GM23338 (cell line): Measurements from ENCODE around the gene ATP9B. TPM values are rescaled to one million over a fixed set of nuclear protein-coding genes. Genes with fewer than 3 reads are reported as not detected.

Experiments used
- ATAC-seq: fragments of 200-7000 bp; cut with Tn5 transposase; 3 replicates; pipeline ENCODE4 v1.9.1; 2020
- DNase-seq: peaks from one replicate; pipeline ENCODE4 v3.0.0-alpha.2; 2015; ENCODE audit warnings: low spot score
- H2AFZ ChIP-seq: fragments of 200-600 bp; sonication (generic); 2 replicates; pipeline ENCODE4 v1.8.0; 2016; ENCODE audit warnings: antibody characterized with exemption, mild to moderate bottlenecking, moderate library complexity
- H3F3A ChIP-seq: fragments of 200-600 bp; sonication (generic); replicated peaks from 2 replicates; pipeline ENCODE4 v1.8.0; 2017; ENCODE audit warnings: antibody characterized with exemption, mixed run types, low read depth
- H3K27ac ChIP-seq: fragments of 200-600 bp; sonication (generic); 2 replicates; pipeline ENCODE4 v1.6.1; 2016; ENCODE audit warnings: low read depth
- H3K27me3 ChIP-seq: fragments of 200-600 bp; sonication (generic); 2 replicates; pipeline ENCODE4 v1.8.0; 2016; ENCODE audit warnings: mild to moderate bottlenecking, mixed run types, moderate library complexity; ENCODE audit not compliant: insufficient read depth
- H3K36me3 ChIP-seq: fragments of 200-600 bp; sonication (generic); 2 replicates; pipeline ENCODE4 v1.8.0; 2016; ENCODE audit warnings: mild to moderate bottlenecking; ENCODE audit not compliant: insufficient read depth
- H3K4me1 ChIP-seq: fragments of 200-600 bp; sonication (generic); 2 replicates; pipeline ENCODE4 v1.8.0; 2016; ENCODE audit warnings: mild to moderate bottlenecking, moderate library complexity; ENCODE audit not compliant: insufficient read depth
- H3K4me2 ChIP-seq: fragments of 200-600 bp; sonication (generic); 2 replicates; pipeline ENCODE4 v1.7.1; 2017; ENCODE audit warnings: mixed run types
- H3K4me3 ChIP-seq: fragments of 200-600 bp; sonication (generic); 2 replicates; pipeline ENCODE4 v1.6.1; 2016; ENCODE audit warnings: mixed run types
- H3K79me2 ChIP-seq: fragments of 200-600 bp; sonication (generic); replicated peaks from 2 replicates; pipeline ENCODE4 v1.8.0; 2017; ENCODE audit warnings: mild to moderate bottlenecking; ENCODE audit not compliant: insufficient read depth
- H3K9me2 ChIP-seq: fragments of 200-600 bp; sonication (generic); 2 replicates; pipeline ENCODE4 v1.8.0; 2017; ENCODE audit not compliant: insufficient read depth
- H4K20me1 ChIP-seq: fragments of 200-600 bp; sonication (generic); replicated peaks from 2 replicates; pipeline ENCODE4 v1.8.0; 2017; ENCODE audit warnings: mild to moderate bottlenecking; ENCODE audit not compliant: insufficient read depth
- H3K27ac Mint-ChIP-seq: 2 replicates; pipeline ENCODE4 v1.8.0; 2020; ENCODE audit warnings: inconsistent platforms, mild to moderate bottlenecking, moderate library complexity, mixed read lengths
- H3K27me3 Mint-ChIP-seq: 3 replicates; pipeline ENCODE4 v1.8.0; 2022; ENCODE audit warnings: low read depth, mild to moderate bottlenecking, moderate library complexity, mixed read lengths, inconsistent platforms; ENCODE audit not compliant: insufficient read depth, poor library complexity
- H3K36me3 Mint-ChIP-seq: 3 replicates; pipeline ENCODE4 v1.8.0; 2021; ENCODE audit warnings: low read depth, mild to moderate bottlenecking, inconsistent platforms, moderate library complexity, mixed read lengths
- H3K4me1 Mint-ChIP-seq: 3 replicates; pipeline ENCODE4 v1.8.0; 2020; ENCODE audit warnings: mild to moderate bottlenecking, inconsistent platforms, mixed read lengths
- H3K4me3 Mint-ChIP-seq: 3 replicates; pipeline ENCODE4 v1.8.0; 2021; ENCODE audit warnings: moderate library complexity, mild to moderate bottlenecking, inconsistent platforms, mixed read lengths
- H3K9me3 Mint-ChIP-seq: 3 replicates; pipeline ENCODE4 v1.8.0; 2020; ENCODE audit warnings: moderate library complexity, mild to moderate bottlenecking, inconsistent platforms, mixed read lengths
- CREB1 ChIP-seq: fragments of 250-450 bp; sonication (Bioruptor Pico); IDR thresholded peaks from 2 replicates; pipeline ENCODE4 v1.5.0; 2020; ENCODE audit warnings: low read depth, mild to moderate bottlenecking, moderate library complexity
- EZH2 ChIP-seq: fragments of 200-600 bp; sonication (generic); IDR thresholded peaks from one replicate; pipeline ENCODE4 v1.8.0; 2017; ENCODE audit warnings: antibody characterized with exemption, mild to moderate bottlenecking, low read depth; ENCODE audit not compliant: unreplicated experiment
- EZH2phosphoT487 ChIP-seq: fragments of 200-600 bp; sonication (generic); IDR thresholded peaks from one replicate; pipeline ENCODE4 v1.8.1; 2018; ENCODE audit warnings: antibody characterized with exemption; ENCODE audit not compliant: unreplicated experiment
- JUNB ChIP-seq: IDR thresholded peaks from one replicate; pipeline ENCODE4 v1.6.1; 2016; ENCODE audit warnings: antibody characterized with exemption; ENCODE audit not compliant: unreplicated experiment
- NANOG ChIP-seq: IDR thresholded peaks from 2 replicates; pipeline ENCODE4 v1.6.1; 2016; ENCODE audit warnings: antibody characterized with exemption, borderline replicate concordance
- POLR2AphosphoS5 ChIP-seq: IDR thresholded peaks from 2 replicates; pipeline ENCODE4 v1.6.1; 2016; ENCODE audit warnings: antibody characterized with exemption, low read depth
- STAT1 ChIP-seq: IDR thresholded peaks from one replicate; pipeline ENCODE4 v1.6.1; 2016; ENCODE audit warnings: antibody characterized with exemption; ENCODE audit not compliant: unreplicated experiment
- ZNF114 ChIP-seq: fragments of 250-450 bp; sonication (Bioruptor Pico); IDR thresholded peaks from 2 replicates; pipeline ENCODE4 v1.5.0; 2020; ENCODE audit warnings: mild to moderate bottlenecking, moderate library complexity
- ZNF331 ChIP-seq: fragments of 250-450 bp; sonication (Bioruptor Pico); IDR thresholded peaks from 2 replicates; pipeline ENCODE4 v1.5.0; 2020; ENCODE audit warnings: low read depth, mild to moderate bottlenecking, moderate library complexity
- polyA plus RNA-seq: library from polyadenylated mRNA; unstranded; fragments of >200 nt; fragmentation: Nextera tagmentation; extraction: Ambion mirVana; gene quantifications from 2 replicates; pipeline ENCODE4 v1.2.1, GENCODE V29; 2016
- total RNA-seq: library from RNA; depleted of rRNA; stranded (reverse); fragments of >200 nt; shearing (Covaris generic); gene quantifications from 2 replicates; pipeline ENCODE4 v1.2.3, GENCODE V29; 2014
- TF ChIP-seq, protein P1 (sequence below): IDR thresholded peaks from one replicate; pipeline ENCODE4 v1.6.1; 2018; ENCODE audit warnings: antibody characterized with exemption; ENCODE audit not compliant: unreplicated experiment
- TF ChIP-seq, protein P2 (sequence below), 2 experiments: fragments of 200-600 bp in 1 of 2; sonication (generic) in 1 of 2; conservative IDR thresholded peaks; 2 replicates each; pipeline versions ENCODE4 v1.5.1 to v1.6.1; 2016 to 2017; ENCODE audit warnings: antibody characterized with exemption in 2 of 2, low read depth in 2 of 2, mild to moderate bottlenecking in 2 of 2, moderate library complexity in 1 of 2
- TF ChIP-seq, protein P3 (sequence below): IDR thresholded peaks from 2 replicates; pipeline ENCODE4 v1.6.1; 2016; ENCODE audit warnings: antibody characterized with exemption

The ATP9B gene
- total and polyA plus RNA-seq, 2 experiments from 2014 or later: 14.2 to 25.6 TPM

DNA sequence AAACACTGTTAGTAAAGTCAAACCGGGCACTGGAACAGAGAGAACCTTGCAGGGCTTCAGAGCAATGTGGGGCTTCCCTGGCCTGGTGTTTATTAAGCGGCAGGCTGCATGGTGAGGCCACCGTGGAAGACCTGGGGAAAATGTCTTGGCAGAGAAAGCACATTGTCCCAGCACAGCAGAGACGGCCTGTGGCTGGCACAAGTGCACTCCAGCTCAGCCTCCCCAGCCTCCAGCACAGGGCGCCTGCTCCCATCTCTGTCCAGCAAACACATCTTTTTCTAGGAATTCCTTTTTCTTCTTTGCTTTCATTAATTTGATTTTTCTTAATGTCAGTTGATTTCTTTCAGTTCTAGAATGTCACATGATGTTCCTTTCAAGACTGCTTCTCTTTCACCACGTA lies 188.3 kb downstream of the ATP9B start:
- Histone ChIP-seq H3K4me2 (no peak overlapping the region), H4K20me1 (no peaks in the 10 kb centered on the region; the same call in 1 of the 2 replicates), H3K36me3 (no peaks in the 10 kb centered on the region; the same call in 1 of the 2 replicates), H3K9me2 (no peaks in the 10 kb centered on the region; the same call in 1 of the 2 replicates), H2AFZ (no peak overlapping the region), H3K4me3 (no peak overlapping the region), H3K27ac (no peak overlapping the region), H3K79me2 (no peaks in the 10 kb centered on the region), H3K27me3 (no peaks in the 10 kb centered on the region), H3K4me1 (no peaks in the 10 kb centered on the region), H3F3A (no peaks in the 10 kb centered on the region)
- no peak for ATAC-seq
- H3K4me3 Mint-ChIP-seq: no peak overlapping the region
- no peak for DNase-seq
- H3K27ac Mint-ChIP-seq: no peak overlapping the region
- TF ChIP-seq ZNF114 (CRISPR knock-in tag) (no peak), NANOG (no peak), EZH2 (no peak), STAT1 (no peak)
- TF ChIP-seq, protein P1, sequence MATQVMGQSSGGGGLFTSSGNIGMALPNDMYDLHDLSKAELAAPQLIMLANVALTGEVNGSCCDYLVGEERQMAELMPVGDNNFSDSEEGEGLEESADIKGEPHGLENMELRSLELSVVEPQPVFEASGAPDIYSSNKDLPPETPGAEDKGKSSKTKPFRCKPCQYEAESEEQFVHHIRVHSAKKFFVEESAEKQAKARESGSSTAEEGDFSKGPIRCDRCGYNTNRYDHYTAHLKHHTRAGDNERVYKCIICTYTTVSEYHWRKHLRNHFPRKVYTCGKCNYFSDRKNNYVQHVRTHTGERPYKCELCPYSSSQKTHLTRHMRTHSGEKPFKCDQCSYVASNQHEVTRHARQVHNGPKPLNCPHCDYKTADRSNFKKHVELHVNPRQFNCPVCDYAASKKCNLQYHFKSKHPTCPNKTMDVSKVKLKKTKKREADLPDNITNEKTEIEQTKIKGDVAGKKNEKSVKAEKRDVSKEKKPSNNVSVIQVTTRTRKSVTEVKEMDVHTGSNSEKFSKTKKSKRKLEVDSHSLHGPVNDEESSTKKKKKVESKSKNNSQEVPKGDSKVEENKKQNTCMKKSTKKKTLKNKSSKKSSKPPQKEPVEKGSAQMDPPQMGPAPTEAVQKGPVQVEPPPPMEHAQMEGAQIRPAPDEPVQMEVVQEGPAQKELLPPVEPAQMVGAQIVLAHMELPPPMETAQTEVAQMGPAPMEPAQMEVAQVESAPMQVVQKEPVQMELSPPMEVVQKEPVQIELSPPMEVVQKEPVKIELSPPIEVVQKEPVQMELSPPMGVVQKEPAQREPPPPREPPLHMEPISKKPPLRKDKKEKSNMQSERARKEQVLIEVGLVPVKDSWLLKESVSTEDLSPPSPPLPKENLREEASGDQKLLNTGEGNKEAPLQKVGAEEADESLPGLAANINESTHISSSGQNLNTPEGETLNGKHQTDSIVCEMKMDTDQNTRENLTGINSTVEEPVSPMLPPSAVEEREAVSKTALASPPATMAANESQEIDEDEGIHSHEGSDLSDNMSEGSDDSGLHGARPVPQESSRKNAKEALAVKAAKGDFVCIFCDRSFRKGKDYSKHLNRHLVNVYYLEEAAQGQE: no peak
- TF ChIP-seq, protein P2, sequence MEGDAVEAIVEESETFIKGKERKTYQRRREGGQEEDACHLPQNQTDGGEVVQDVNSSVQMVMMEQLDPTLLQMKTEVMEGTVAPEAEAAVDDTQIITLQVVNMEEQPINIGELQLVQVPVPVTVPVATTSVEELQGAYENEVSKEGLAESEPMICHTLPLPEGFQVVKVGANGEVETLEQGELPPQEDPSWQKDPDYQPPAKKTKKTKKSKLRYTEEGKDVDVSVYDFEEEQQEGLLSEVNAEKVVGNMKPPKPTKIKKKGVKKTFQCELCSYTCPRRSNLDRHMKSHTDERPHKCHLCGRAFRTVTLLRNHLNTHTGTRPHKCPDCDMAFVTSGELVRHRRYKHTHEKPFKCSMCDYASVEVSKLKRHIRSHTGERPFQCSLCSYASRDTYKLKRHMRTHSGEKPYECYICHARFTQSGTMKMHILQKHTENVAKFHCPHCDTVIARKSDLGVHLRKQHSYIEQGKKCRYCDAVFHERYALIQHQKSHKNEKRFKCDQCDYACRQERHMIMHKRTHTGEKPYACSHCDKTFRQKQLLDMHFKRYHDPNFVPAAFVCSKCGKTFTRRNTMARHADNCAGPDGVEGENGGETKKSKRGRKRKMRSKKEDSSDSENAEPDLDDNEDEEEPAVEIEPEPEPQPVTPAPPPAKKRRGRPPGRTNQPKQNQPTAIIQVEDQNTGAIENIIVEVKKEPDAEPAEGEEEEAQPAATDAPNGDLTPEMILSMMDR (conservative IDR thresholded peaks at IDR 0.05; ENCODE audit: low read depth in 2 of 2): no peak
- H3K9me3 Mint-ChIP-seq: no peaks in the 10 kb centered on the region
- H3K4me1 Mint-ChIP-seq: peaks cover 13% of the 10 kb centered on the region
- peaks cover 6% of the 10 kb centered on the region; the same call in 2 of the 3 replicates for H3K36me3 Mint-ChIP-seq
- H3K27me3 Mint-ChIP-seq: no peaks in the 10 kb centered on the region

DNA sequence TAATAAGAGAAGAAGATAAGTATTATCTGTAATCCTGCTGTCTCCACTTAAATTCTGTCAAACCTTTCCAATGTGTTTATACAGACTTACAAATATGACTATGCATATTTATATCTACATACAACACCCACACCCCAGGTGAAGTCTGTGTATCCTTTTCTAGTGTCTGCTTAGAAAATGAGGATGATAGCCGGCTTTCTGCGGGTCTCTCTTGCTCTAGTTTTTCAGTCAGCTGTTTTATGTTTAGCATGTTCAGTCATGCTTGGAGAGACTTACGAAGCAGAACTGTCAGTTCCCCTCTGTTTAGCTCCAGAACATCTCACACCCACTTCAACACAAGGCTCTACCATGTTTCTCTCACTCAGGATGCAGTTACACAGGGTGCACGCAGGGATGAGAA lies 189.3 kb downstream of the ATP9B start:
- Mint-ChIP-seq H3K36me3 (peaks cover 6% of the 10 kb centered on the region; the same call in 2 of the 3 replicates), H3K27ac (no peak overlapping the region), H3K27me3 (no peaks in the 10 kb centered on the region), H3K4me3 (no peak overlapping the region), H3K4me1 (peaks cover 4% of the 10 kb centered on the region), H3K9me3 (no peaks in the 10 kb centered on the region)
- H3K79me2 ChIP-seq: no peaks in the 10 kb centered on the region
- DNase-seq (no peak), ATAC-seq (no peak)
- H3F3A ChIP-seq: no peaks in the 10 kb centered on the region
- H2AFZ ChIP-seq: no peak overlapping the region
- no peaks in the 10 kb centered on the region for H3K4me1 ChIP-seq
- H3K9me2 ChIP-seq: no peaks in the 10 kb centered on the region; the same call in 1 of the 2 replicates
- H3K27me3 ChIP-seq: no peaks in the 10 kb centered on the region
- no peak overlapping the region for H3K4me2 ChIP-seq
- H4K20me1 ChIP-seq: no peaks in the 10 kb centered on the region; the same call in 1 of the 2 replicates
- no peak overlapping the region for H3K27ac ChIP-seq
- no peaks in the 10 kb centered on the region; the same call in 1 of the 2 replicates for H3K36me3 ChIP-seq
- H3K4me3 ChIP-seq: no peak overlapping the region
- TF ChIP-seq POLR2AphosphoS5: no peak
- no peak for TF ChIP-seq CREB1 (CRISPR knock-in tag)
- TF ChIP-seq, protein P2 (conservative IDR thresholded peaks at IDR 0.05; ENCODE audit: low read depth in 2 of 2): no peak
- TF ChIP-seq NANOG: no peak
- no peak for TF ChIP-seq ZNF331 (CRISPR knock-in tag)
- TF ChIP-seq EZH2phosphoT487: no peak
- TF ChIP-seq, protein P3, sequence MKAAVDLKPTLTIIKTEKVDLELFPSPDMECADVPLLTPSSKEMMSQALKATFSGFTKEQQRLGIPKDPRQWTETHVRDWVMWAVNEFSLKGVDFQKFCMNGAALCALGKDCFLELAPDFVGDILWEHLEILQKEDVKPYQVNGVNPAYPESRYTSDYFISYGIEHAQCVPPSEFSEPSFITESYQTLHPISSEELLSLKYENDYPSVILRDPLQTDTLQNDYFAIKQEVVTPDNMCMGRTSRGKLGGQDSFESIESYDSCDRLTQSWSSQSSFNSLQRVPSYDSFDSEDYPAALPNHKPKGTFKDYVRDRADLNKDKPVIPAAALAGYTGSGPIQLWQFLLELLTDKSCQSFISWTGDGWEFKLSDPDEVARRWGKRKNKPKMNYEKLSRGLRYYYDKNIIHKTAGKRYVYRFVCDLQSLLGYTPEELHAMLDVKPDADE: no peak
- TF ChIP-seq, protein P1: no peak
- no peak for TF ChIP-seq JUNB
- no peak for TF ChIP-seq ZNF114 (CRISPR knock-in tag)
- no peak for TF ChIP-seq STAT1
